GM10248 (cell line): ENCODE data around the gene DAD1.

ENCODE experiments used
- CTCF ChIA-PET: fragments of 300-600 bp; sonication (Branson Sonifier 250); formaldehyde crosslinking; extraction: SDS; loops from one replicate; lab custom pipeline; 2021; ENCODE audit warnings: antibody characterized with exemption; lab: Yijun Ruan, JAX
- POLR2A ChIA-PET: fragments of 350-650 bp; sonication (Branson Sonifier 250); formaldehyde crosslinking; extraction: SDS; loops from one replicate; lab custom pipeline; 2020; ENCODE audit warnings: antibody characterized with exemption; lab: Yijun Ruan, JAX
- DNase-seq: peaks from one replicate; pipeline ENCODE4 v3.0.0; 2012; ENCODE audit errors: extremely low spot score
- CTCF ChIP-seq: IDR thresholded peaks from 2 replicates; pipeline ENCODE4 v1.5.1; 2012; ENCODE audit warnings: mild to moderate bottlenecking, low read depth; ENCODE audit errors: extremely low read depth, missing control alignments, control extremely low read depth

DAD1 gene

DNA sequence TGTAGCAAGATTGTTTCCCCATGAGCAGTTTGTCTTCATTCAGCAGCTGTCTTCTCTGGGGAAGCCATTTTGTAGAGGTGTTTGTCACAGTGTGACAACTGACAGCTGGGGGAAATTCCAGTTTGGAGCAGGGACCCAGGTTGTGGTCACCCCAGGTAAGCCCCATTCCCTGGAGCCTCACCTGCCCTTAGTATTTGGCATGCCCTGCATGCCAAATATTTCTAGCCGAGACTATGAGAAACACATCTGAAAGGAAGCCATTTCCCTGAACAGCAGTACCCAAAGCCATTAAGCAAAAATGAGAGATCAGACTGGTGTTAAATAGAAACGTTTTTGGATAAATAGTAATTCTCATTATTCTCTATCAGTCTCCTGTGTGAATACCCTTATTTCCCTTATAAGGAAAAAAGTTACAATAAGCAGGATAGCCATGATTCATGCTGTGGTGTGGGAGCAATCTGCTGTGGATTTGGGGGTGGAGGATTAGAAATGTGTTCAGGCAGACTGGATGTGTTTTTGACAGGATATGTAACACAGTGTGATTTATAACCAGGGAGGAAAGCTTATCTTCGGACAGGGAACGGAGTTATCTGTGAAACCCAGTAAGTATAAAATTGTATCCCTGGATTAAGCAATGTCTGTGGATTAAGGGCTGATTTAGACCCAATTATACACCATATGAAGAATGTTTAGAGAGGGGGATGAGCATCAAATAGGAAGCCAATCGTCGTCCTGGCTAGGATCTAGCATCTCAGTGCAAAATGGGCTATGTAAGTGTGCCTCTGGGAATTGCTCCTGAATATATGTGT is 68.9 kb downstream of the DAD1 start:
- CTCF ChIA-PET: interaction anchor here (1.3 to 4.5 kb wide), 4 partner anchors 11 to 17 kb away, joined by 4 to 25 read pairs (median 10); no protein-coding TSS in a partner anchor

GRCh38 chr14:22518073-22518472 is 71.0 kb downstream of the DAD1 start:
- POLR2A ChIA-PET: interaction anchor here (1.0 kb wide), 1 partner anchor 29 kb away, joined by 3 read pairs; no protein-coding TSS in a partner anchor
- no peak for TF ChIP-seq CTCF

More for the DNA sequence above, 68.9 kb downstream of the DAD1 start:
- no peak for DNase-seq
- TF ChIP-seq CTCF: no peak
- POLR2A ChIA-PET: no interaction called here

DNA sequence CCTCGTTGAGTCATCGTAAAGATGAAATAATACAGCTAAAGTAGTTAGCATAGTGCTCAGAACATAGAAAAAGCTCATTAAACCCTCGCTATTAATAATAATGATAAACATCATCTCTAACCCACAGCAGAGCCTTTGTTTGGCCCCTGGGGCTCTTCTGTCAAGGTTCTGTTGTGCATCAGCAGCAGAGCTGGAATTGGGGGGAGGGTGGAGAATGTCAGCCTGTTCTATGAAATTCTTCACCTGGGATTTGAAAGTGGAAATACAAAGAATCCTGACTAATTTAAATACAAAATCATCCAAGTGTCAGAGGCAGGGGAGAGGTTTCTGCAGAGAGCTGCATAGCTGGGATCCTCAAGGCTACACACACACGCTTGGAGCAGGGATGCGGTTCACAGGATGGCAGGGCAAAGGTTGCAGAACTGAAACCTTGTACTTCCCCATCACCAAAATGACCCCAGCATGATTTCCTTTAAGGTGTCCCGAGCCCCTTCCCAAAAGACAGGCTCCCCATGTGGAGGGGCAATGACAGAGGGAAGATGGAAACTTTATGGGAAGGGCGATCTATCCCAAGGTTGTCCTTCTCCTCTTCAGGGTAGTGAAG is 71.8 kb downstream of the DAD1 start:
- DNase-seq: no peak
- POLR2A ChIA-PET: no interaction called here
- no peak for TF ChIP-seq CTCF
- CTCF ChIA-PET: interaction anchor here (0.9 to 4.5 kb wide), 11 partner anchors 11 to 53 kb away, joined by 3 to 16 read pairs (median 5); no protein-coding TSS in a partner anchor

More at GRCh38 chr14:22518073-22518472, 71.0 kb downstream of the DAD1 start:
- DNase-seq: no peak
- CTCF ChIA-PET: interaction anchor here (0.9 to 4.5 kb wide), 10 partner anchors 8 to 52 kb away, joined by 3 to 25 read pairs (median 5); no protein-coding TSS in a partner anchor

DNA sequence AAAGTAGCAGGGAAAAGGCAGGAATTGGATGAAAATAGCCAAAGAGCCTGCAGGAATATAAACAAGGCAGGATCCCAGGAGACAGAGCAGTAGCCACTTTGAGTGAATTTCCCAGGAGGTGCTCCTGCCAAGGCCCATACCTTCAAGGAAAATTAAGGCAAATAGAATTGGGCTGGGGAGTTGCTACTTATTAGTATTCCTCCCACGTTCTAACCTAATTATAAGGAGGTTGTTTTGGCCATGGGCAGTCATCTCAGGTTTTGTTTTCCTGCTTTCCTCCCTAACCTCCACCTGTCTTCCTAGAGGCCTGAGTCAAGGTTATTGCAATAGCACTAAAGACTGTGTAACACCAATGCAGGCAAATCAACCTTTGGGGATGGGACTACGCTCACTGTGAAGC is 73.1 kb downstream of the DAD1 start:
- CTCF ChIA-PET: interaction anchor here (1.0 to 4.5 kb wide), 9 partner anchors 9 to 54 kb away, joined by 3 to 16 read pairs (median 5); no protein-coding TSS in a partner anchor
- POLR2A ChIA-PET: interaction anchor here (0.9 kb wide), 1 partner anchor 16 kb away, joined by 3 read pairs; no protein-coding TSS in a partner anchor
- DNase-seq: no peak
- no peak for TF ChIP-seq CTCF
